PFSK-1 (cell line): ENCODE results near the gene RPL15.

ENCODE experiments used
- FOXP2 ChIP-seq: optimal IDR thresholded peaks from 2 replicates; pipeline ENCODE3; 2011; ENCODE audit warnings: borderline replicate concordance, control low read depth, inconsistent platforms; ENCODE audit not compliant: insufficient read depth; ENCODE audit errors: extremely low read length, extremely low read depth
- POLR2AphosphoS5 ChIP-seq: IDR thresholded peaks from 2 replicates; pipeline ENCODE4 v1.6.1; 2012; ENCODE audit warnings: low read depth, mild to moderate bottlenecking, control low read depth, low read length, moderate library complexity
- REST ChIP-seq, 2 experiments: IDR thresholded peaks; 2 replicates each; pipeline versions ENCODE4 v1.6.1 to v1.8.0; 2011 to 2012; ENCODE audit warnings: low read depth in 2 of 2, low read length in 2 of 2, control low read depth in 1 of 2, inconsistent platforms in 1 of 2, mild to moderate bottlenecking in 1 of 2, moderate library complexity in 1 of 2; ENCODE audit not compliant: insufficient read depth in 1 of 2
- SIN3A ChIP-seq: IDR thresholded peaks from 2 replicates; pipeline ENCODE4 v1.6.1; 2012; ENCODE audit warnings: mild to moderate bottlenecking, low read length, moderate library complexity, borderline replicate concordance; ENCODE audit not compliant: insufficient read depth
- TAF1 ChIP-seq: IDR thresholded peaks from 2 replicates; pipeline ENCODE4 v1.6.1; 2012; ENCODE audit warnings: low read length, control low read depth, borderline replicate concordance; ENCODE audit not compliant: insufficient read depth

RPL15 gene

GRCh38 chr3:23934253-23934652, 17.3 kb downstream of the RPL15 start:
- TF ChIP-seq SIN3A = no peak
- no peak for TF ChIP-seq TAF1
- TF ChIP-seq POLR2AphosphoS5 = no peak
- no peak for TF ChIP-seq REST (IDR thresholded peaks at IDR 0.05; ENCODE audit: insufficient read depth in 1 of 2, low read depth in 2 of 2, low read length in 2 of 2)
- TF ChIP-seq FOXP2 = no peak

DNA sequence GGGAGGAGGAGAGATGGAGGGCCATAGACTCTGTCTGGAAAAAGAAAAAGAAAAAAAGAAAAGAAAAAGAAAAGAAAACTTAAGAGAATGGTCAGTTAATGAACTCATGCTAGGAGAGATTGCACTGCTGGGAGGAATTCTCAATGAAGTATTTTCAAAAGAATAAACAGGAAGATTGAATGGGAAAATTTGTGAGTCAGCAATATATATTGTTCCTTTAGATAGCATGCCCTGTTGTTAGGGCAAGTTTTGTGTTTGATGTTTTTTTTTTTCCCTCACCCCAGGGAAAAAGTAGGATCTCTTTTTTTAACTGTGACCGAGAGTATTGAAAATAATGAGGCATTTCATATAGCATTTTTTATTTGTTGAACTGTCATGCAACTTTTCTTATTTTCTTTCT, 20.4 kb downstream of the RPL15 start:
- no peak for TF ChIP-seq SIN3A
- no peak for TF ChIP-seq FOXP2
- TF ChIP-seq POLR2AphosphoS5 = no peak
- no peak for TF ChIP-seq REST (IDR thresholded peaks at IDR 0.05; ENCODE audit: insufficient read depth in 1 of 2, low read depth in 2 of 2, low read length in 2 of 2)
- TF ChIP-seq TAF1 = no peak

DNA sequence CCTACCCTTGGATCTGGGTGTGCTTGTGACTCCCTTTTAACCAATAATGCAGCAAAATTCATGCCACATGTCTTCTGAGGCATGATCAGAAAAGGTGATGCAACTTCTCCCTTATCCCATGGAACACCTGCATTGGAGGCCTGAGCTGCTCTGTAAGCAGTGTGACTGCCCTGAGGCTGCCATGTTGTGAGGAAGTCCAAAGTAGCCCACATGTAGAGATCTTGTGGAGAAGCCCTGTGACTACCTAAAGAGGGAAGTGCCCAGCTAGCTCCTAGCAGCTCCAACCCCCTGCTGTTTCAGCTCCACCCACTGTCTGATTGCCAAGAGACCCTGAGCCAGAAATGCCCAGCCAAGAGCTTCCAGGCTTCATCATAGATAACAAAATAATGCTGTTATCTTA, 21.8 kb downstream of the RPL15 start:
- TF ChIP-seq TAF1 (no peak), REST (IDR thresholded peaks at IDR 0.05; ENCODE audit: insufficient read depth in 1 of 2, low read depth in 2 of 2, low read length in 2 of 2) (no peak), POLR2AphosphoS5 (no peak), FOXP2 (no peak), SIN3A (no peak)

- TF ChIP-seq REST (IDR thresholded peaks at IDR 0.05; ENCODE audit: insufficient read depth in 1 of 2, low read depth in 2 of 2, low read length in 2 of 2) (no peak), FOXP2 (no peak), TAF1 (no peak), SIN3A (no peak), POLR2AphosphoS5 (no peak)
Observed at GRCh38 chr3:23940775-23941174, 23.8 kb downstream of the RPL15 start.

GRCh38 chr3:23941440-23941839, 24.5 kb downstream of the RPL15 start:
- TF ChIP-seq POLR2AphosphoS5 (no peak), TAF1 (no peak), FOXP2 (no peak), SIN3A (no peak), REST (IDR thresholded peaks at IDR 0.05; ENCODE audit: insufficient read depth in 1 of 2, low read depth in 2 of 2, low read length in 2 of 2) (no peak)
